Vagina (tissue), 2 donors: ENCODE results near the gene PPFIBP1. TPM values are rescaled to one million over a fixed set of nuclear protein-coding genes. Genes with fewer than 3 reads are reported as not detected.

Experiments used
- DNase-seq, 2 donors: peaks; one replicate each; pipeline ENCODE4 v3.0.0-alpha.2; 2017; ENCODE audit errors: extremely low spot score in 2 of 2
- H3K27ac ChIP-seq: fragments of 200-600 bp; sonication (generic); one replicate; pipeline ENCODE4 v1.5.1; 2019
- H3K27me3 ChIP-seq: fragments of 200-600 bp; sonication (generic); one replicate; pipeline ENCODE4 v1.5.1; 2019
- H3K36me3 ChIP-seq, 2 donors: fragments of 200-600 bp; sonication (generic); one replicate each; pipeline ENCODE4 v1.5.1; 2017 to 2019
- H3K4me1 ChIP-seq: fragments of 200-600 bp; sonication (generic); one replicate; pipeline ENCODE4 v1.5.1; 2019
- H3K4me3 ChIP-seq, 2 donors: fragments of 200-600 bp; sonication (generic); 1 replicate in 1 of 2; 2 replicates in 1 of 2; pipeline ENCODE4 v1.5.1; 2016 to 2019
- H3K9me3 ChIP-seq: fragments of 200-600 bp; sonication (generic); one replicate; pipeline ENCODE4 v1.5.1; 2019
- POLR2A ChIP-seq, 2 donors: fragments of 450-650 bp; IDR thresholded peaks; one replicate each; pipeline ENCODE4 v1.6.1; 2017; ENCODE audit warnings: antibody characterized with exemption in 2 of 2, mild to moderate bottlenecking in 2 of 2, moderate library complexity in 2 of 2
- POLR2AphosphoS5 ChIP-seq, 2 donors: sonication (generic); formaldehyde crosslinking; IDR thresholded peaks; one replicate each; pipeline ENCODE4 v1.9.0; 2017; ENCODE audit warnings: antibody characterized with exemption in 2 of 2, mild to moderate bottlenecking in 2 of 2, low read depth in 1 of 2; ENCODE audit not compliant: insufficient read depth in 1 of 2
- intact Hi-C: fragments of 100-400 bp; cut with DNase I; formaldehyde crosslinking; loops from one replicate; pipeline ENCODE4 v1.15.1; 2023
- total RNA-seq: library from RNA; depleted of rRNA; stranded (reverse); fragments of >200 nt; gene quantifications from one replicate; pipeline ENCODE4 v1.2.3, GENCODE V29; 2016
- TF ChIP-seq, protein P1 (sequence below), 3 experiments: fragments of 450-650 bp in 2 of 3; fragments of 200-600 bp in 1 of 3; sonication (generic) in 1 of 3; IDR thresholded peaks; one replicate each; pipeline ENCODE4 v1.5.1; 2017 to 2019; ENCODE audit warnings: antibody characterized with exemption in 3 of 3, mild to moderate bottlenecking in 2 of 3, moderate library complexity in 2 of 3

The PPFIBP1 gene
- total RNA-seq, 1 donor from 2014 or later, result 101 TPM

DNA sequence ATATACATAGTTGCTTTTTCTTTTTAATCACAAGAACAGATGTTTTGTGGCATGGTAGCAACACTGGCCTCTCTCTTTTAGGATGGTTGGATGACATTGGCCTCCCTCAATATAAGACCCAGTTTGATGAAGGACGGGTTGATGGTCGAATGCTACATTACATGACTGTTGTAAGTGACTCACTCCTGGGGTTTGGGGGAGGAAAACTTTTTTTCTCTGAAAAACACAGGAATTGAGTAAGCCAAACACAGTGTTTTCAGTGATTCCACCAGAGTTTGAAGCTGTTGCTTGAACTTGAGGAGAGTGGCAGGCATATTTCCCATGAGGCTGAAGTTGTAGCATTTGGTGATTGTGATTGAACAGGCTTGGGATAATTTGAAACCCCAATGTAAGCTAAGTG is 158.5 kb downstream of the PPFIBP1 start:
- DNase-seq, result no peak
- Histone ChIP-seq H3K9me3 (no peaks in the 10 kb centered on the region), H3K27me3 (no peaks in the 10 kb centered on the region), H3K4me3 (no peak overlapping the region), H3K36me3 (peaks cover 0 to 62% of the 10 kb centered on the region in 2 donors), H3K4me1 (no peaks in the 10 kb centered on the region), H3K27ac (no peak overlapping the region)
- TF ChIP-seq POLR2A (IDR thresholded peaks at IDR 0.05) (no peak), POLR2AphosphoS5 (IDR thresholded peaks at IDR 0.05; ENCODE audit: insufficient read depth in 1 of 2, low read depth in 1 of 2) (no peak)
- TF ChIP-seq, protein P1, sequence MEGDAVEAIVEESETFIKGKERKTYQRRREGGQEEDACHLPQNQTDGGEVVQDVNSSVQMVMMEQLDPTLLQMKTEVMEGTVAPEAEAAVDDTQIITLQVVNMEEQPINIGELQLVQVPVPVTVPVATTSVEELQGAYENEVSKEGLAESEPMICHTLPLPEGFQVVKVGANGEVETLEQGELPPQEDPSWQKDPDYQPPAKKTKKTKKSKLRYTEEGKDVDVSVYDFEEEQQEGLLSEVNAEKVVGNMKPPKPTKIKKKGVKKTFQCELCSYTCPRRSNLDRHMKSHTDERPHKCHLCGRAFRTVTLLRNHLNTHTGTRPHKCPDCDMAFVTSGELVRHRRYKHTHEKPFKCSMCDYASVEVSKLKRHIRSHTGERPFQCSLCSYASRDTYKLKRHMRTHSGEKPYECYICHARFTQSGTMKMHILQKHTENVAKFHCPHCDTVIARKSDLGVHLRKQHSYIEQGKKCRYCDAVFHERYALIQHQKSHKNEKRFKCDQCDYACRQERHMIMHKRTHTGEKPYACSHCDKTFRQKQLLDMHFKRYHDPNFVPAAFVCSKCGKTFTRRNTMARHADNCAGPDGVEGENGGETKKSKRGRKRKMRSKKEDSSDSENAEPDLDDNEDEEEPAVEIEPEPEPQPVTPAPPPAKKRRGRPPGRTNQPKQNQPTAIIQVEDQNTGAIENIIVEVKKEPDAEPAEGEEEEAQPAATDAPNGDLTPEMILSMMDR (IDR thresholded peaks at IDR 0.05), result no peak
- intact Hi-C loops, result no loop called here

DNA sequence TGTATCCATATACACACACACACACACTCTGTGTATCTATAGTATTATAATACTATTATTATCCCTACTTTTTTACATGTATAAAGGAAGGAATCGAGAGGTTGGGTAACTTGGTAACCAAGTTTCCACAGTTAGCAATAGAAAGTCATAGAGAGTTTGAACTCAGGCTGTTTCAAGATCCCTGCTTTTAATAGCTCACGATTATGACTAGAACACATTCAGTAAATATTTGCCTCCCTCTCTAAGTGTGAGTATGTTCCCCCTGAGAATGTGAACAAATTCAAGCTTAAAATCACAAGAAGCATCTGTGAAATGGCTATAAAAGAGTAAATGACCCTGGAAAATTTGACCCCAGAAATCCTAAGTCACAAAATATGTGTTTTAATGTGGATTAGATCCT is 161.3 kb downstream of the PPFIBP1 start:
- TF ChIP-seq, protein P1 (IDR thresholded peaks at IDR 0.05), result no peak
- TF ChIP-seq POLR2A (IDR thresholded peaks at IDR 0.05) (no peak), POLR2AphosphoS5 (IDR thresholded peaks at IDR 0.05; ENCODE audit: insufficient read depth in 1 of 2, low read depth in 1 of 2) (no peak)
- Histone ChIP-seq H3K4me1 (no peaks in the 10 kb centered on the region), H3K27ac (no peak overlapping the region), H3K27me3 (no peaks in the 10 kb centered on the region), H3K36me3 (peaks cover 0 to 73% of the 10 kb centered on the region in 2 donors), H3K9me3 (no peaks in the 10 kb centered on the region), H3K4me3 (no peak overlapping the region)
- intact Hi-C loops, result no loop called here
- no peak for DNase-seq

DNA sequence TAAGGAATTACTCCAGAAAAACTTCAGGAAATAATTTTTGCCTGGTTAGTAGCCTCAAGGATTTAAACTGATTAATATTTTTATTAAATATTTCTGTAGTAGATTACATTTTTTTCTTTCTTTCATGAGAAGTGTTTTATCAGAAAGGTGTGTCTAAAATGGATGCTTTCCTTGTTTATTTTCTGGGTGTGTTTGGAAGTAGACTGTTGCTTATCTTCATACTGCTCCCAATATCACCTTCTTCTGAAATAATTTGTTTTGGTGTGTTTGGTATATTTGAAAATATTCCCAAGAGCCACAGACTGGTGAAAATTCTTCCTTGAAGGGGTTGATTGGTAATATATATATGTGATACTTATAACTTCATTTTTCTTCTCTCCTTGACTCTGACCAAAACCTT is 162.1 kb downstream of the PPFIBP1 start:
- Histone ChIP-seq H3K27me3 (no peaks in the 10 kb centered on the region), H3K4me1 (no peaks in the 10 kb centered on the region), H3K9me3 (no peaks in the 10 kb centered on the region), H3K4me3 (no peak overlapping the region), H3K27ac (no peak overlapping the region), H3K36me3 (peaks cover 0 to 72% of the 10 kb centered on the region in 2 donors)
- no peak for TF ChIP-seq POLR2A (IDR thresholded peaks at IDR 0.05)
- TF ChIP-seq, protein P1 (IDR thresholded peaks at IDR 0.05), result no peak
- TF ChIP-seq POLR2AphosphoS5 (IDR thresholded peaks at IDR 0.05; ENCODE audit: insufficient read depth in 1 of 2, low read depth in 1 of 2), result no peak
- DNase-seq, result no peak
- intact Hi-C loops, result no loop called here

DNA sequence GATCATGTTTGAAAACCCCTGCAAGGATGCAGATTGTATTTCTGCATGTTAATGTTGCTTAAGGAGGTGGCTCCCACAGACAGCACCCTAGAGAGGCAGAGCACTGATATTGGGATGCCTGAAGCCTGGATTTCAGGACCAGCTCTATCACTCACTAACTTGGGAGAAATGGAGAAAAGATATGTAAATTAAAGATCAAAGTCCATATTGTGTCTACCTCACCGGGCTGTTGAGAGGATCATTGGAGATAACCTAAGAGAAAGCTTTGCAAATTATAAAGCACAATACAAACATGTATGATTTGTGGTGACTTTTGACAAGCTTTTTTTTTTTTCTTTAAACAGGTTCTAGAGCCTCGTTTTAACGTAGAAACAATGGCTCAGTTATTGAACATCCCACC is 164.7 kb downstream of the PPFIBP1 start:
- Histone ChIP-seq H3K9me3 (no peaks in the 10 kb centered on the region), H3K27ac (no peak overlapping the region), H3K4me3 (no peak overlapping the region), H3K4me1 (no peaks in the 10 kb centered on the region), H3K36me3 (peaks cover 0 to 72% of the 10 kb centered on the region in 2 donors), H3K27me3 (no peaks in the 10 kb centered on the region)
- intact Hi-C loops, result no loop called here
- no peak for DNase-seq
- TF ChIP-seq, protein P1 (IDR thresholded peaks at IDR 0.05), result no peak
- TF ChIP-seq POLR2AphosphoS5 (IDR thresholded peaks at IDR 0.05; ENCODE audit: insufficient read depth in 1 of 2, low read depth in 1 of 2) (no peak), POLR2A (IDR thresholded peaks at IDR 0.05) (no peak)

DNA sequence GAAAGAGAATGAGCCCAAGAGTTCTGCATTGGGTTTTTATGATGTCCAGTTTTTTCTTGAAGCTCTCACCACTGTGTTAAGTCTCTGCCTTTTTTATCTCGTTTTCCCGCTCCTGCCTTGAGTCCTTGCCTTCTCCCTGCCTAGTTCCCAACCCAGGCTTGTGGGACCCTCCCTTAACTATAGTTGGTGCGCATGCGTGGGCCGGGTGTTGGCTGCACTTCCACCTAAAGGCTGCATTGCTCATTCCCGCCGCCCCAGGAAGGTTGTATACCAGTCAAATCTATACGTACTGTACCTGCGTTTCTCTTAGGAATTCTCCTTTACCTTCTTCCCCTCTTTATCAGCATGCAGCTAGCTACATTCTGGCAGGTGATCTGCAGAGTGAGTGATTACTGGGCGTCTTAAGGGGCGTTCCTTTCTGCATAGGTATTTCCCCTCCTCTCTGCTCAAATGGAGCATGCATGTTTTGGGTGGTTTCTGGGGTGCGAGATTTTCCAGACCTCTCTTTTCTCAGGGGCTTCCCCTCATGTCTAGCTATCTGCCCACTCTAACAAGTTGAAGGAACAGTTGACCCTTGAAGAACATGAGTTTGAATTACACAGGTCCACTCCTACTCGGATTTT is 165.7 kb downstream of the PPFIBP1 start:
- DNase-seq, result no peak
- Histone ChIP-seq H3K27ac (no peak overlapping the region), H3K4me3 (no peak overlapping the region), H3K36me3 (peaks cover 0 to 69% of the 10 kb centered on the region in 2 donors), H3K27me3 (no peaks in the 10 kb centered on the region), H3K4me1 (no peaks in the 10 kb centered on the region), H3K9me3 (no peaks in the 10 kb centered on the region)
- intact Hi-C loops, result no loop called here
- TF ChIP-seq POLR2AphosphoS5 (IDR thresholded peaks at IDR 0.05; ENCODE audit: insufficient read depth in 1 of 2, low read depth in 1 of 2), result no peak
- TF ChIP-seq, protein P1 (IDR thresholded peaks at IDR 0.05), result no peak
- no peak for TF ChIP-seq POLR2A (IDR thresholded peaks at IDR 0.05)
